CD14-positive monocyte (primary cell): ENCODE measurements around the gene BAIAP2L2. TPM values are rescaled to one million over a fixed set of nuclear protein-coding genes. Genes with fewer than 3 reads are reported as not detected.

Source experiments
- DNase-seq, 3 donors: peaks; one replicate each; pipeline ENCODE4 v3.0.0-alpha.2; 2011 to 2022
- H2AFZ ChIP-seq: 2 replicates; pipeline ENCODE4 v1.6.0; 2012; ENCODE audit warnings: mild to moderate bottlenecking, low read depth, low read length, inconsistent platforms; ENCODE audit not compliant: insufficient read depth, poor library complexity, severe bottlenecking
- H3K27ac ChIP-seq, 2 donors: 1 replicate in 1 of 2; 2 replicates in 1 of 2; pipeline ENCODE4 v1.5.1; 2012 to 2013; ENCODE audit warnings: low read length in 2 of 2, control low read depth in 1 of 2, inconsistent platforms in 1 of 2, low read depth in 1 of 2, mild to moderate bottlenecking in 1 of 2
- H3K27me3 ChIP-seq, 2 donors: one replicate each; pipeline versions ENCODE4 v1.6.0 to v1.6.1; 2011 to 2013; ENCODE audit warnings: low read length in 2 of 2; ENCODE audit not compliant: control insufficient read depth in 2 of 2, insufficient read depth in 2 of 2
- H3K36me3 ChIP-seq, 2 donors: replicated peaks in 1 of 2; 1 replicate in 1 of 2; 2 replicates in 1 of 2; pipeline versions ENCODE4 v1.5.1 to v1.6.1; 2012 to 2013; ENCODE audit warnings: low read length in 2 of 2, control low read depth in 1 of 2, inconsistent platforms in 1 of 2, mild to moderate bottlenecking in 1 of 2; ENCODE audit not compliant: insufficient read depth in 2 of 2, control insufficient read depth in 1 of 2
- H3K4me1 ChIP-seq, 2 donors: 1 replicate in 1 of 2; 2 replicates in 1 of 2; pipeline versions ENCODE4 v1.5.1 to v1.6.1; 2012 to 2013; ENCODE audit warnings: low read length in 2 of 2, control low read depth in 1 of 2, inconsistent platforms in 1 of 2, mild to moderate bottlenecking in 1 of 2, moderate library complexity in 1 of 2; ENCODE audit not compliant: insufficient read depth in 2 of 2, control insufficient read depth in 1 of 2
- H3K4me2 ChIP-seq: replicated peaks from 2 replicates; pipeline ENCODE3; 2012; ENCODE audit warnings: low read length, moderate library complexity, mild to moderate bottlenecking; ENCODE audit not compliant: poor library complexity, severe bottlenecking; ENCODE audit errors: extremely low read depth
- H3K4me3 ChIP-seq, 3 experiments: fragments of 200-600 bp in 1 of 3; sonication (generic) in 1 of 3; replicated peaks in 1 of 3; 1 replicate in 2 of 3; 2 replicates in 1 of 3; pipeline ENCODE4 v1.5.1; 2011 to 2013; ENCODE audit warnings: low read length in 3 of 3, mild to moderate bottlenecking in 3 of 3, control low read depth in 2 of 3, low read depth in 2 of 3, inconsistent platforms in 1 of 3, moderate library complexity in 1 of 3
- H3K79me2 ChIP-seq: 2 replicates; pipeline ENCODE4 v1.6.0; 2012; ENCODE audit warnings: mild to moderate bottlenecking, control low read depth, inconsistent platforms, low read length, moderate library complexity; ENCODE audit not compliant: insufficient read depth
- H3K9ac ChIP-seq: 2 replicates; pipeline ENCODE4 v1.6.0; 2017; ENCODE audit warnings: low read length, mild to moderate bottlenecking; ENCODE audit not compliant: insufficient read depth, poor library complexity, severe bottlenecking
- H3K9me3 ChIP-seq, 2 donors: replicated peaks in 1 of 2; 1 replicate in 1 of 2; 2 replicates in 1 of 2; pipeline versions ENCODE4 v1.5.1 to v1.6.1; 2012 to 2013; ENCODE audit warnings: low read length in 2 of 2, control low read depth in 1 of 2; ENCODE audit not compliant: control insufficient read depth in 1 of 2, insufficient read depth in 1 of 2
- H4K20me1 ChIP-seq: 2 replicates; pipeline ENCODE4 v1.6.0; 2012; ENCODE audit warnings: mild to moderate bottlenecking, low read length, control low read depth, moderate library complexity; ENCODE audit not compliant: insufficient read depth
- H3K27ac Mint-ChIP-seq, 7 donors: one replicate each; pipeline ENCODE4 v1.8.0; 2020; ENCODE audit warnings: mild to moderate bottlenecking in 7 of 7, mixed read lengths in 7 of 7, moderate library complexity in 6 of 7, inconsistent platforms in 2 of 7
- H3K27me3 Mint-ChIP-seq, 3 donors: one replicate each; pipeline ENCODE4 v1.8.0; 2021 to 2022; ENCODE audit warnings: low read depth in 3 of 3, mild to moderate bottlenecking in 3 of 3, mixed read lengths in 3 of 3, moderate library complexity in 3 of 3, inconsistent platforms in 1 of 3
- H3K36me3 Mint-ChIP-seq, 2 donors: one replicate each; pipeline ENCODE4 v1.8.0; 2020; ENCODE audit warnings: mixed read lengths in 2 of 2, inconsistent platforms in 1 of 2, mild to moderate bottlenecking in 1 of 2
- H3K4me1 Mint-ChIP-seq: one replicate; pipeline ENCODE4 v1.8.0; 2020; ENCODE audit warnings: mild to moderate bottlenecking, mixed read lengths
- H3K4me3 Mint-ChIP-seq, 2 donors: one replicate each; pipeline ENCODE4 v1.8.0; 2020; ENCODE audit warnings: mild to moderate bottlenecking in 2 of 2, mixed read lengths in 2 of 2, moderate library complexity in 1 of 2
- H3K9me3 Mint-ChIP-seq, 7 donors: one replicate each; pipeline ENCODE4 v1.8.0; 2020 to 2022; ENCODE audit warnings: mixed read lengths in 7 of 7, mild to moderate bottlenecking in 6 of 7, moderate library complexity in 6 of 7, inconsistent platforms in 2 of 7
- CTCF ChIP-seq: fragments of 200-600 bp; IDR thresholded peaks from one replicate; pipeline ENCODE4 v1.8.0; 2022; ENCODE audit warnings: antibody characterized with exemption, mild to moderate bottlenecking
- WGBS: methylation state at CpG from one replicate; pipeline ENCODE4 v1.1.5; 2013; ENCODE audit warnings: missing lambda C conversion rate; ENCODE audit not compliant: insufficient coverage; 5-methylcytosine and 5-hydroxymethylcytosine counted together
- intact Hi-C, 2 donors: fragments of 100-400 bp; cut with micrococcal nuclease; formaldehyde crosslinking; loops; one replicate each; pipeline versions ENCODE4 v1.15.0 to v1.15.1; 2023
- polyA plus RNA-seq, 3 donors: library from polyadenylated mRNA; depleted of rRNA in 1 of 3; unstranded in 2 of 3; stranded (reverse) in 1 of 3; fragments of 300-500 nt in 2 of 3; fragments of >200 nt in 1 of 3; fragmentation: Illumina TruSeq in 2 of 3; gene quantifications; 1 replicate in 2 of 3; 2 replicates in 1 of 3; pipeline ENCODE4 v1.2.3, GENCODE V29; 2012 to 2021

The BAIAP2L2 gene
- polyA plus RNA-seq, 3 donors: 0.11 TPM; not detected in 2

DNA sequence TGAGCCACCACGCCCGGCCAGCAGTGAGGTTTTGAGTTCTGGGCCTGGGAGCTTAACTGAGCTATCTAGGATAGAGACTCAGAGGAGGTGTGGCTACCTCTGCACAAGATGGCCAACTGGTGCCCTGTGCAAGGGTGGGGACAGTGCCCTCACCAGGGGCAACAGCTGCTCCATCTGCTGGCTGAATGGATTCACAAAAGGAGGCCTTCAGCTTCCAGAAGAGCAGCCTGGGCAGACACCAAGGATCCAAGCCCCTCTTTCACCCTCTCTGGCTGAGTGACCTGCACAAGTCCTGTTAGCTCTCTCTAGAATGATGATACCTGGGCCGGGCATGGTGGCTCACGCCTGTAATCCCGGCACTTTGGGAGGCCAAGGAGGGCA lies 33.5 kb upstream of the BAIAP2L2 start:
- WGBS: 100% methylated on average over 5 of the region's 5 CpGs
- Mint-ChIP-seq H3K4me3 (no peak overlapping the region), H3K36me3 (peaks cover 9 to 10% of the 10 kb centered on the region in 2 donors), H3K27ac (no peak overlapping the region), H3K9me3 (peaks cover 0 to 2% (median 0%) of the 10 kb centered on the region in 7 donors), H3K4me1 (peaks cover 20% of the 10 kb centered on the region), H3K27me3 (peaks cover 0 to 4% (median 3%) of the 10 kb centered on the region in 3 donors)
- no peak for TF ChIP-seq CTCF
- H3K4me1 ChIP-seq: peaks cover 18 to 19% of the 10 kb centered on the region in 2 donors
- no peaks in the 10 kb centered on the region for H3K27me3 ChIP-seq
- no peaks in the 10 kb centered on the region for H3K79me2 ChIP-seq
- no peak overlapping the region for H3K9ac ChIP-seq
- DNase-seq: no peak
- H4K20me1 ChIP-seq: no peaks in the 10 kb centered on the region
- no peak overlapping the region for H3K4me3 ChIP-seq
- H3K9me3 ChIP-seq: no peaks in the 10 kb centered on the region
- H3K36me3 ChIP-seq: no peaks in the 10 kb centered on the region
- intact Hi-C loops: no loop called here
- H3K4me2 ChIP-seq: no peak overlapping the region
- no peak overlapping the region for H3K27ac ChIP-seq
- H2AFZ ChIP-seq: no peak overlapping the region

GRCh38 chr22:38142606-38143005 lies 32.1 kb upstream of the BAIAP2L2 start:
- peaks cover 11% of the 10 kb centered on the region for H3K4me1 Mint-ChIP-seq

More at GRCh38 chr22:38142606-38143005, 32.1 kb upstream of the BAIAP2L2 start:
- no peak overlapping the region for H3K4me2 ChIP-seq
- H3K9me3 ChIP-seq: no peaks in the 10 kb centered on the region
- H3K4me1 ChIP-seq: peaks cover 7 to 9% of the 10 kb centered on the region in 2 donors
- intact Hi-C loops: no loop called here
- no peak overlapping the region for H3K9ac ChIP-seq
- Mint-ChIP-seq H3K36me3 (peaks cover 9 to 12% of the 10 kb centered on the region in 2 donors), H3K27me3 (peaks cover 0 to 2% (median 1%) of the 10 kb centered on the region in 3 donors), H3K27ac (no peak overlapping the region), H3K4me3 (no peak overlapping the region), H3K9me3 (peaks cover 0 to 1% (median 0%) of the 10 kb centered on the region in 7 donors)
- 99% methylated on average over 5 of the region's 5 CpGs for WGBS
- H3K36me3 ChIP-seq: no peaks in the 10 kb centered on the region
- H4K20me1 ChIP-seq: no peaks in the 10 kb centered on the region
- no peak overlapping the region for H2AFZ ChIP-seq
- H3K27me3 ChIP-seq: no peaks in the 10 kb centered on the region
- H3K79me2 ChIP-seq: no peaks in the 10 kb centered on the region
- H3K4me3 ChIP-seq: no peak overlapping the region
- DNase-seq: no peak
- TF ChIP-seq CTCF: no peak
- H3K27ac ChIP-seq: no peak overlapping the region
